Eye (tissue), 1 donor: ENCODE measurements around the gene FXYD1.
"Not testable (repeated sequence)": the region's sequence is repeated elsewhere in the genome, so short reads cannot be mapped to it uniquely, and the experiment has no call there.

Source experiments
- DNase-seq: peaks from one replicate; pipeline ENCODE4 v3.0.0-alpha.2; 2015

FXYD1 gene

GRCh38 chr19:35144259-35144599 lies 5.6 kb downstream of the FXYD1 start:
- DNase-seq: peak; percentile 38

GRCh38 chr19:35144600-35145436 lies 6.2 kb downstream of the FXYD1 start:
- peak; percentile 69 for DNase-seq

- no peak for DNase-seq
Measured at GRCh38 chr19:35146746-35147459, 8.3 kb downstream of the FXYD1 start.

GRCh38 chr19:35149463-35149862 lies 10.8 kb downstream of the FXYD1 start:
- no peak for DNase-seq

GRCh38 chr19:35150445-35150844 lies 11.8 kb downstream of the FXYD1 start:
- DNase-seq: no peak

GRCh38 chr19:35151273-35152065 lies 12.8 kb downstream of the FXYD1 start:
- no peak for DNase-seq

GRCh38 chr19:35153129-35153522 lies 14.5 kb downstream of the FXYD1 start:
- DNase-seq: not testable (repeated sequence)

GRCh38 chr19:35153701-35154524 lies 15.3 kb downstream of the FXYD1 start:
- peak; percentile 64 for DNase-seq

- DNase-seq: peak; percentile 62
Measured at GRCh38 chr19:35154525-35155406, 16.1 kb downstream of the FXYD1 start, which contains the start of gene FXYD5. Gene FXYD5, plus strand, starts transcription at chr19:35154735. Its CDS starts 816 bp downstream, at chr19:35155551.

GRCh38 chr19:35155441-35155840 lies 16.8 kb downstream of the FXYD1 start:
- no peak for DNase-seq

GRCh38 chr19:35155981-35156672 lies 17.5 kb downstream of the FXYD1 start:
- no peak for DNase-seq

- no peak for DNase-seq
Measured at GRCh38 chr19:35156673-35157014, 18.0 kb downstream of the FXYD1 start.

- no peak for DNase-seq
Measured at GRCh38 chr19:35157431-35157830, 18.8 kb downstream of the FXYD1 start.

- DNase-seq: no peak
Measured at GRCh38 chr19:35159606-35160005, 21.0 kb downstream of the FXYD1 start.

GRCh38 chr19:35160629-35161433 lies 22.2 kb downstream of the FXYD1 start:
- DNase-seq: no peak

- no peak for DNase-seq
Measured at GRCh38 chr19:35161434-35161743, 22.8 kb downstream of the FXYD1 start.

- no peak for DNase-seq
Measured at GRCh38 chr19:35162471-35163326, 24.1 kb downstream of the FXYD1 start.

- DNase-seq: no peak
Measured at GRCh38 chr19:35164418-35164817, 25.8 kb downstream of the FXYD1 start.
